Gastroesophageal sphincter (tissue), 4 donors: ENCODE measurements around the gene RSU1. TPM values are rescaled to one million over a fixed set of nuclear protein-coding genes. Genes with fewer than 3 reads are reported as not detected.

Experiments
- ATAC-seq: fragments of 150-250 bp; one replicate; pipeline ENCODE4 v1.9.1; 2016; ENCODE audit warnings: mild to moderate bottlenecking, moderate library complexity
- H3K27ac ChIP-seq, 4 donors: fragments of 200-600 bp; sonication (generic) in 3 of 4; 1 replicate in 3 of 4; 2 replicates in 1 of 4; pipeline ENCODE4 v1.5.1; 2016 to 2019
- H3K27me3 ChIP-seq: fragments of 200-600 bp; sonication (generic); one replicate; pipeline ENCODE4 v1.5.1; 2019
- H3K36me3 ChIP-seq, 2 donors: fragments of 200-600 bp; sonication (generic); one replicate each; pipeline ENCODE4 v1.5.1; 2019; ENCODE audit warnings: control low read depth in 1 of 2
- H3K4me1 ChIP-seq, 3 donors: fragments of 200-600 bp; sonication (generic); 1 replicate in 2 of 3; 2 replicates in 1 of 3; pipeline ENCODE4 v1.5.1; 2016 to 2019; ENCODE audit warnings: control low read depth in 2 of 3
- H3K4me3 ChIP-seq, 2 donors: fragments of 200-600 bp; sonication (generic); one replicate each; pipeline ENCODE4 v1.5.1; 2019; ENCODE audit warnings: mild to moderate bottlenecking in 1 of 2, moderate library complexity in 1 of 2
- H3K9me3 ChIP-seq, 3 donors: fragments of 200-600 bp; sonication (generic); one replicate each; pipeline ENCODE4 v1.5.1; 2017 to 2019; ENCODE audit warnings: control low read depth in 2 of 3
- CTCF ChIP-seq, 4 experiments: fragments of 200-600 bp in 2 of 4; fragments of 450-650 bp in 2 of 4; sonication (generic) in 1 of 4; IDR thresholded peaks; one replicate each; pipeline ENCODE4 v1.5.1; 2017 to 2019; ENCODE audit warnings: antibody characterized with exemption in 4 of 4, mild to moderate bottlenecking in 2 of 4, moderate library complexity in 2 of 4
- EP300 ChIP-seq: sonication (generic); formaldehyde crosslinking; IDR thresholded peaks from one replicate; pipeline ENCODE4 v1.6.1; 2017; ENCODE audit warnings: antibody characterized with exemption, mild to moderate bottlenecking
- POLR2A ChIP-seq, 2 donors: fragments of 450-650 bp; IDR thresholded peaks; one replicate each; pipeline ENCODE4 v1.6.1; 2017; ENCODE audit warnings: antibody characterized with exemption in 2 of 2, mild to moderate bottlenecking in 2 of 2, moderate library complexity in 1 of 2
- POLR2AphosphoS5 ChIP-seq: sonication (generic); formaldehyde crosslinking; IDR thresholded peaks from one replicate; pipeline ENCODE4 v1.6.1; 2017; ENCODE audit warnings: antibody characterized with exemption
- WGBS, 2 donors: methylation state at CpG; one replicate each; pipeline ENCODE4 v1.1.5; 2018; ENCODE audit warnings: low coverage in 1 of 2; 5-methylcytosine and 5-hydroxymethylcytosine counted together
- total RNA-seq, 4 donors: library from RNA; depleted of rRNA; stranded (reverse); fragments of >200 nt; gene quantifications; one replicate each; pipeline ENCODE4 v1.1.0, GENCODE V29; 2016

RSU1 gene
- total RNA-seq, 4 donors from 2014 or later: 87.0 to 149 (median 117) TPM

DNA sequence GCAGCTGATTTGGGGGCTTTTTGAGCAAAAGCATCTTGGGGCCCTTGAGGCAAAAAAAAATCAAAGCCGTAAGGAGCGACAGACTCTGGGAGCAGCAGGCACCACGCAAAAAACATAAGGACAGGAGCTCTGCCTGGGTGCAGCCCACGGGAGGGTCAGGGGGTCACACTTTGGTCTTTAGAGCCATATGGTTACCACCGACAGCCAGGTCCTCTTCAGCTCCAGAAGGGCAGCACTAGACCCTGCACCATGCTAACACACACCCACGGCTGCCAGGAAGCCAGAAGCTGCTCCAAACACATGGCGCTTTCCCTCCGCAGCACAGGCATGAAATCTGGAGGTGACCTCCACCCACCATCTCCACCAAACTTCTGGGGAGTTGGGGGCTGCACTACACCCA lies 47.1 kb downstream of the RSU1 start:
- TF ChIP-seq EP300 (no peak), POLR2AphosphoS5 (no peak), POLR2A (IDR thresholded peaks at IDR 0.05) (no peak), CTCF (IDR thresholded peaks at IDR 0.05) (no peak)
- Histone ChIP-seq H3K36me3 (no peaks in the 10 kb centered on the region), H3K4me3 (no peak overlapping the region), H3K4me1 (no peaks in the 10 kb centered on the region), H3K9me3 (no peaks in the 10 kb centered on the region), H3K27me3 (no peaks in the 10 kb centered on the region), H3K27ac (no peak overlapping the region)
- WGBS, 2 donors: 93 to 95% methylated on average over 4 to 6 of the region's 8 CpGs
- no peak for ATAC-seq

- Histone ChIP-seq H3K9me3 (no peaks in the 10 kb centered on the region), H3K36me3 (no peaks in the 10 kb centered on the region), H3K27ac (no peak overlapping the region), H3K4me3 (no peak overlapping the region), H3K4me1 (no peaks in the 10 kb centered on the region), H3K27me3 (no peaks in the 10 kb centered on the region)
- no peak for TF ChIP-seq POLR2A (IDR thresholded peaks at IDR 0.05)
- no peak for TF ChIP-seq EP300
- 86 to 100% methylated on average over 1 to 7 of the region's 7 CpGs for WGBS, 2 donors
- ATAC-seq: no peak
Observed at GRCh38 chr10:16769331-16769730, 47.9 kb downstream of the RSU1 start.

DNA sequence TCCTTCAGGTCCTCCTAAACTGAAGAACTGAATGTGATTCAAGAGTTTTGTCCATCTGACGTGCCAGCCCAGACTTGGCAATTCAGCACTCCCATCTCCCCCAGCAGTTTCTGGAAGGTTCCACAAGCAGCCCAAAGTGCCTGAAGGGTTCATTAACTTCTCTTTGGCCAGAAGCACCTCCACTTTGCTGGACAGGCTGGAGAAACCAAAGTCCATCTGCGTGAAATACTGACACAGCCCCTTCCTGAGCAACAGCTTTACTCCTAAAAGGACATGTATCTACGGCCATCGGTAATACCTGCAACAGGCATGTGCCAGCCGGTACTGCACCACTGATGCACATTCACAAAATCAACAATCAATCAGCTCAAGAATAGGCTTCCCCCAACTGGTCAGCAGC lies 48.5 kb downstream of the RSU1 start:
- no peak overlapping the region for H3K4me3 ChIP-seq
- ATAC-seq: no peak
- 100% methylated on average over 4 of the region's 5 CpGs; no CpG with 5 or more reads in 1 of the 2 donors for WGBS, 2 donors
- H3K27me3 ChIP-seq: no peaks in the 10 kb centered on the region
- H3K4me1 ChIP-seq: no peaks in the 10 kb centered on the region
- H3K36me3 ChIP-seq: peaks cover 0 to 2% of the 10 kb centered on the region in 2 donors
- no peak for TF ChIP-seq POLR2A (IDR thresholded peaks at IDR 0.05)
- no peak for TF ChIP-seq CTCF (IDR thresholded peaks at IDR 0.05)
- TF ChIP-seq EP300: no peak
- TF ChIP-seq POLR2AphosphoS5: no peak
- H3K9me3 ChIP-seq: no peaks in the 10 kb centered on the region
- no peak overlapping the region for H3K27ac ChIP-seq

GRCh38 chr10:16765509-16766375 lies 51.5 kb downstream of the RSU1 start:
- no peaks in the 10 kb centered on the region for H3K27me3 ChIP-seq

DNA sequence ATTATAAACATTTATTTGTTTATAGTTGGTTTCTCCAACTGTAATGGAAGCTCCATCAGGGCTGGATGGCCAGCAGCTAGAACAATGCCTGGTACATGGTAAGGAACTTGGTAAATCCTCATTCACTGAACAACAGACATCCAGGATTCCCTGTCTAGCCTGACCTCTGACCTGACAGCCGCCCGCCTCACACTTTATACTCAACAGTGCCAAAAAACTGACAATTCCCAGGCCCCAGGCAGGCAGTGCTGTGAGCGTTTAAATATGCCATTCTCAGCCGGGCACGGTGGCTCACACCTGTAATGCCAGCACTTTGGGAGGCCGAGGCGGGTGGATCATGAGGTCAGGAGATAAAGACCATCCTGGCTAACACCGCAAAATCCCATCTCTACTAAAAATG lies 55.9 kb downstream of the RSU1 start:
- Histone ChIP-seq H3K9me3 (no peaks in the 10 kb centered on the region), H3K4me1 (no peaks in the 10 kb centered on the region), H3K27me3 (no peaks in the 10 kb centered on the region), H3K27ac (no peak overlapping the region), H3K4me3 (no peak overlapping the region), H3K36me3 (peaks cover 0 to 48% of the 10 kb centered on the region in 2 donors)
- WGBS, 2 donors: 100% methylated on average over 1 of the region's 8 CpGs
- no peak for ATAC-seq
- TF ChIP-seq CTCF (IDR thresholded peaks at IDR 0.05) (no peak), EP300 (no peak), POLR2A (IDR thresholded peaks at IDR 0.05) (no peak), POLR2AphosphoS5 (no peak)

More at GRCh38 chr10:16765509-16766375, 51.5 kb downstream of the RSU1 start:
- Histone ChIP-seq H3K4me3 (no peak overlapping the region), H3K4me1 (no peaks in the 10 kb centered on the region), H3K9me3 (no peaks in the 10 kb centered on the region), H3K27ac (no peak overlapping the region), H3K36me3 (peaks cover 0 to 28% of the 10 kb centered on the region in 2 donors)
- 70 to 78% methylated on average over 11 of the region's 12 CpGs for WGBS, 2 donors
- no peak for TF ChIP-seq CTCF (IDR thresholded peaks at IDR 0.05)
- no peak for TF ChIP-seq EP300
- no peak for TF ChIP-seq POLR2AphosphoS5
- no peak for TF ChIP-seq POLR2A (IDR thresholded peaks at IDR 0.05)
- no peak for ATAC-seq
